ENCODE data around the gene TANK. TPM values are rescaled to one million over a fixed set of nuclear protein-coding genes. Genes with fewer than 3 reads are reported as not detected.
A peak's percentile ranks its signal among the peaks of the same experiment; 100 is the strongest.

Gene TANK
- total and polyA plus RNA-seq, 2 of the 13 experiments (the other 11 are each of a cell fraction or from before 2014, with no cell fraction given), result 66.9 to 96.1 TPM

GRCh38 chr2:161161074-161161706, 962 bp downstream of the TANK start:
- H3K4me3 ChIP-seq (replicated peaks in 1 of 3; ENCODE audit: insufficient read depth in 1 of 3, low read depth in 2 of 3, low read length in 3 of 3), result peak overlapping the region; percentile 90 to 100 (median 96)
- intact Hi-C loops (cut with micrococcal nuclease; ENCODE audit: unreplicated experiment) (loop anchor here (1.0 kb wide), 1 partner anchor 9 kb away; no protein-coding TSS in a partner anchor), in situ Hi-C loops (cut with HindIII; ENCODE audit: extremely low pct_ligation_motif_present, low pct_unique_long_range_greater_than_20kb) (no loop called here)
- peak; percentile 14 for DNase-seq (ENCODE audit: low spot score)
- ATAC-seq, result peak; percentile 8
- BruUV-seq (replicated peaks), result TSS peak; percentile 49
- 3% methylated on average over 13 of the region's 13 CpGs for WGBS (ENCODE audit: low lambda C conversion rate)
- H3K36me3 ChIP-seq (replicated peaks in 1 of 2; ENCODE audit: control insufficient read depth in 1 of 2, insufficient read depth in 2 of 2, low read length in 2 of 2), result peaks cover 5 to 17% of the 10 kb centered on the region in 2 experiments; a peak in 4 of 5 replicates
- ChIA-PET CTCF (ENCODE audit: low intra/inter-chr PET ratio, low total read pairs) (no interaction called here), POLR2A (interaction anchor here (0.8 to 2.1 kb wide), 6 partner anchors 9 to 147 kb away, joined by 3 to 5 read pairs (median 4); partner anchors contain the start of gene PSMD14)
- peaks cover 56% of the 10 kb centered on the region for H3K79me2 ChIP-seq (ENCODE audit: insufficient read depth, low read length)
- H4K20me1 ChIP-seq (ENCODE audit: insufficient read depth, low read length), result peaks cover 9% of the 10 kb centered on the region; the same call in 1 of the 2 replicates
- H3K4me2 ChIP-seq (ENCODE audit: low read depth, low read length), result peak overlapping the region; percentile 89
- peaks cover 59% of the 10 kb centered on the region for H3K4me1 ChIP-seq (ENCODE audit: insufficient read depth, low read length)
- no peak overlapping the region for H2AFZ ChIP-seq (ENCODE audit: low read length)
- FAIRE-seq, result no peak
- H3K27ac ChIP-seq (ENCODE audit: extremely low read length, insufficient read depth, low read length), result peak overlapping the region; percentile 100
- H3K9ac ChIP-seq (ENCODE audit: insufficient read depth, low read depth, low read length), result peak overlapping the region; percentile 100
- peaks cover 0 to 5% of the 10 kb centered on the region in 2 experiments; a peak in 1 of 5 replicates for H3K27me3 ChIP-seq (ENCODE audit: control insufficient read depth in 1 of 2, insufficient read depth in 2 of 2, low read length in 2 of 2)
- no peaks in the 10 kb centered on the region for H3K9me3 ChIP-seq (ENCODE audit: low read length)
- TF ChIP-seq, protein P1, sequence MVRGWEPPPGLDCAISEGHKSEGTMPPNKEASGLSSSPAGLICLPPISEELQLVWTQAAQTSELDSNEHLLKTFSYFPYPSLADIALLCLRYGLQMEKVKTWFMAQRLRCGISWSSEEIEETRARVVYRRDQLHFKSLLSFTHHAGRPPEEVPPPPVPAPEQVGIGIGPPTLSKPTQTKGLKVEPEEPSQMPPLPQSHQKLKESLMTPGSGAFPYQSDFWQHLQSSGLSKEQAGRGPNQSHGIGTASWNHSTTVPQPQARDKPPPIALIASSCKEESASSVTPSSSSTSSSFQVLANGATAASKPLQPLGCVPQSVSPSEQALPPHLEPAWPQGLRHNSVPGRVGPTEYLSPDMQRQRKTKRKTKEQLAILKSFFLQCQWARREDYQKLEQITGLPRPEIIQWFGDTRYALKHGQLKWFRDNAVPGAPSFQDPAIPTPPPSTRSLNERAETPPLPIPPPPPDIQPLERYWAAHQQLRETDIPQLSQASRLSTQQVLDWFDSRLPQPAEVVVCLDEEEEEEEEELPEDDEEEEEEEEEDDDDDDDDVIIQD (CRISPR knock-in tag; IDR thresholded peaks at IDR 0.05; ENCODE audit: low read depth), result no peak
- TF ChIP-seq KLF15 (CRISPR knock-in tag; IDR thresholded peaks at IDR 0.05; ENCODE audit: borderline replicate concordance) (no peak), MAX (IDR thresholded peaks at IDR 0.05) (peak; percentile 68; the same call in 1 of the 2 replicates), ZNF441 (CRISPR knock-in tag; IDR thresholded peaks at IDR 0.05; ENCODE audit: borderline replicate concordance) (no peak), KMT2B (CRISPR knock-in tag; IDR thresholded peaks at IDR 0.05) (no peak; the same call in 1 of the 2 replicates), ZNF296 (CRISPR knock-in tag; conservative IDR thresholded peaks at IDR 0.05) (no peak), ZSCAN30 (CRISPR knock-in tag; IDR thresholded peaks at IDR 0.05) (peak; percentile 41; the same call in 1 of the 2 replicates), SNAPC4 (CRISPR knock-in tag; IDR thresholded peaks at IDR 0.05) (no peak), NFIC (IDR thresholded peaks at IDR 0.05; ENCODE audit: low read length) (no peak), KDM5A (IDR thresholded peaks at IDR 0.05; ENCODE audit: borderline replicate concordance, low read length) (peak; percentile 10; the same call in 1 of the 2 replicates), ZFP1 (CRISPR knock-in tag; IDR thresholded peaks at IDR 0.05) (peak; percentile 9; the same call in 1 of the 2 replicates), MAF1 (CRISPR knock-in tag; IDR thresholded peaks at IDR 0.05; ENCODE audit: borderline replicate concordance) (no peak)
- TF ChIP-seq, protein P2, sequence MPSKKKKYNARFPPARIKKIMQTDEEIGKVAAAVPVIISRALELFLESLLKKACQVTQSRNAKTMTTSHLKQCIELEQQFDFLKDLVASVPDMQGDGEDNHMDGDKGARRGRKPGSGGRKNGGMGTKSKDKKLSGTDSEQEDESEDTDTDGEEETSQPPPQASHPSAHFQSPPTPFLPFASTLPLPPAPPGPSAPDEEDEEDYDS (CRISPR knock-in tag; IDR thresholded peaks at IDR 0.05), result peak; percentile 8
- TF ChIP-seq, protein P3, sequence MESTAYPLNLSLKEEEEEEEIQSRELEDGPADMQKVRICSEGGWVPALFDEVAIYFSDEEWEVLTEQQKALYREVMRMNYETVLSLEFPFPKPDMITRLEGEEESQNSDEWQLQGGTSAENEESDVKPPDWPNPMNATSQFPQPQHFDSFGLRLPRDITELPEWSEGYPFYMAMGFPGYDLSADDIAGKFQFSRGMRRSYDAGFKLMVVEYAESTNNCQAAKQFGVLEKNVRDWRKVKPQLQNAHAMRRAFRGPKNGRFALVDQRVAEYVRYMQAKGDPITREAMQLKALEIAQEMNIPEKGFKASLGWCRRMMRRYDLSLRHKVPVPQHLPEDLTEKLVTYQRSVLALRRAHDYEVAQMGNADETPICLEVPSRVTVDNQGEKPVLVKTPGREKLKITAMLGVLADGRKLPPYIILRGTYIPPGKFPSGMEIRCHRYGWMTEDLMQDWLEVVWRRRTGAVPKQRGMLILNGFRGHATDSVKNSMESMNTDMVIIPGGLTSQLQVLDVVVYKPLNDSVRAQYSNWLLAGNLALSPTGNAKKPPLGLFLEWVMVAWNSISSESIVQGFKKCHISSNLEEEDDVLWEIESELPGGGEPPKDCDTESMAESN (CRISPR knock-in tag; conservative IDR thresholded peaks at IDR 0.05), result no peak

All from HepG2 (cell line).